Fibroblast of the aortic adventitia (primary cell): Measurements from ENCODE around the gene PLXND1. TPM values are rescaled to one million over a fixed set of nuclear protein-coding genes. Genes with fewer than 3 reads are reported as not detected.
A peak's percentile ranks its signal among the peaks of the same experiment; 100 is the strongest.
"Not testable (repeated sequence)": the region's sequence is repeated elsewhere in the genome, so short reads cannot be mapped to it uniquely, and the experiment has no call there.

ENCODE experiments used
- DNase-seq: peaks from one replicate; pipeline ENCODE4 v3.0.0-alpha.2; 2010; ENCODE audit warnings: low read depth
- H3K4me3 ChIP-seq: 2 replicates; pipeline ENCODE4 v1.5.1; 2011; ENCODE audit warnings: low read depth, mild to moderate bottlenecking, control low read depth, low read length, moderate library complexity
- CTCF ChIP-seq: IDR thresholded peaks from 2 replicates; pipeline ENCODE4 v1.5.1; 2011; ENCODE audit warnings: mild to moderate bottlenecking, low read length, control low read depth, inconsistent platforms; ENCODE audit not compliant: insufficient read depth
- total RNA-seq: library from RNA; depleted of rRNA; stranded (reverse); fragments of >200 nt; gene quantifications from 2 replicates; pipeline ENCODE4 v1.2.3, GENCODE V29; 2012; ENCODE audit warnings: low replicate concordance

The PLXND1 gene
- total RNA-seq, 1 donor, result 31.4 TPM

GRCh38 chr3:129650256-129650872 is 43.9 kb upstream of the PLXND1 start:
- peak; percentile 76 for TF ChIP-seq CTCF
- peak; percentile 91 for DNase-seq
- H3K4me3 ChIP-seq, result no peak overlapping the region

GRCh38 chr3:129648391-129648790 is 41.9 kb upstream of the PLXND1 start:
- DNase-seq, result no peak
- no peak for TF ChIP-seq CTCF
- H3K4me3 ChIP-seq, result no peak overlapping the region

- DNase-seq, result no peak
- H3K4me3 ChIP-seq, result no peak overlapping the region
- TF ChIP-seq CTCF, result no peak
Observed at GRCh38 chr3:129645286-129645685, 38.8 kb upstream of the PLXND1 start.

GRCh38 chr3:129644836-129645235 is 38.4 kb upstream of the PLXND1 start:
- no peak for DNase-seq
- H3K4me3 ChIP-seq, result no peak overlapping the region
- TF ChIP-seq CTCF, result no peak

GRCh38 chr3:129641567-129642260 is 35.2 kb upstream of the PLXND1 start:
- H3K4me3 ChIP-seq, DNase-seq: not testable (repeated sequence)

GRCh38 chr3:129640985-129641384 is 34.5 kb upstream of the PLXND1 start:
- not testable (repeated sequence) for DNase-seq, H3K4me3 ChIP-seq

GRCh38 chr3:129638481-129638880 is 32.0 kb upstream of the PLXND1 start:
- H3K4me3 ChIP-seq, result no peak overlapping the region
- no peak for TF ChIP-seq CTCF
- DNase-seq, result no peak

GRCh38 chr3:129636082-129636481 is 29.6 kb upstream of the PLXND1 start:
- DNase-seq, result no peak
- TF ChIP-seq CTCF, result no peak
- no peak overlapping the region for H3K4me3 ChIP-seq
